Gastroesophageal sphincter (tissue), 3 donors: ENCODE measurements around the gene G6PD.
"Not testable (repeated sequence)": the region's sequence is repeated elsewhere in the genome, so short reads cannot be mapped to it uniquely, and the experiment has no call there.

Experiments
- POLR2A ChIP-seq, 2 donors: fragments of 450-650 bp; IDR thresholded peaks; one replicate each; pipeline ENCODE4 v1.6.1; 2017; ENCODE audit warnings: antibody characterized with exemption in 2 of 2, mild to moderate bottlenecking in 2 of 2, moderate library complexity in 1 of 2
- TF ChIP-seq, protein P1 (sequence below), 4 experiments: fragments of 200-600 bp in 2 of 4; fragments of 450-650 bp in 2 of 4; sonication (generic) in 1 of 4; IDR thresholded peaks; one replicate each; pipeline ENCODE4 v1.5.1; 2017 to 2019; ENCODE audit warnings: antibody characterized with exemption in 4 of 4, mild to moderate bottlenecking in 2 of 4, moderate library complexity in 2 of 4

DNA sequence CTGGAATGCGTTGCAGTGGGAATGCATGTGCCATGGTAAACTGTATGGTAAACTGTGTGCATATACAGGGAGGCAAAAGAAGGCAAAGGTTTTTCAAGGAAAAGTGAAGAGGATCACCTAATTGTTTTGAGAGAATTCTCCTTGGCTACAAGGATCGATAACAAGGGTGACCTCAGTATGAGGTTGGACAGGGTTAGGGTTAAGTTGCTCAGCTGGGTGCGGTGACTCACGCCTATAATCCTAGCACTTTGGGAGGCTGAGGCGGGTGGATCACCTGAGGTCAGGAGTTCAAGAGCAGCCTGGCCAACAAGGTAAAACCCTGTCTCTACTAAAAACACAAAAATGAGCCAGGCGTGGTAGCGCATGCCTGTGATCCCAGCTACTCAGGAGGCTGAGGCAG lies 45.2 kb downstream of the G6PD start:
- TF ChIP-seq, protein P1, sequence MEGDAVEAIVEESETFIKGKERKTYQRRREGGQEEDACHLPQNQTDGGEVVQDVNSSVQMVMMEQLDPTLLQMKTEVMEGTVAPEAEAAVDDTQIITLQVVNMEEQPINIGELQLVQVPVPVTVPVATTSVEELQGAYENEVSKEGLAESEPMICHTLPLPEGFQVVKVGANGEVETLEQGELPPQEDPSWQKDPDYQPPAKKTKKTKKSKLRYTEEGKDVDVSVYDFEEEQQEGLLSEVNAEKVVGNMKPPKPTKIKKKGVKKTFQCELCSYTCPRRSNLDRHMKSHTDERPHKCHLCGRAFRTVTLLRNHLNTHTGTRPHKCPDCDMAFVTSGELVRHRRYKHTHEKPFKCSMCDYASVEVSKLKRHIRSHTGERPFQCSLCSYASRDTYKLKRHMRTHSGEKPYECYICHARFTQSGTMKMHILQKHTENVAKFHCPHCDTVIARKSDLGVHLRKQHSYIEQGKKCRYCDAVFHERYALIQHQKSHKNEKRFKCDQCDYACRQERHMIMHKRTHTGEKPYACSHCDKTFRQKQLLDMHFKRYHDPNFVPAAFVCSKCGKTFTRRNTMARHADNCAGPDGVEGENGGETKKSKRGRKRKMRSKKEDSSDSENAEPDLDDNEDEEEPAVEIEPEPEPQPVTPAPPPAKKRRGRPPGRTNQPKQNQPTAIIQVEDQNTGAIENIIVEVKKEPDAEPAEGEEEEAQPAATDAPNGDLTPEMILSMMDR (IDR thresholded peaks at IDR 0.05): not testable (repeated sequence)
- TF ChIP-seq POLR2A (IDR thresholded peaks at IDR 0.05): not testable (repeated sequence)
